CD14-positive monocyte (primary cell): ENCODE results near the gene GGN. TPM values are rescaled to one million over a fixed set of nuclear protein-coding genes. Genes with fewer than 3 reads are reported as not detected.

Experiments used
- DNase-seq, 3 donors: peaks; one replicate each; pipeline ENCODE4 v3.0.0-alpha.2; 2011 to 2022
- H2AFZ ChIP-seq: 2 replicates; pipeline ENCODE4 v1.6.0; 2012; ENCODE audit warnings: mild to moderate bottlenecking, low read depth, low read length, inconsistent platforms; ENCODE audit not compliant: insufficient read depth, poor library complexity, severe bottlenecking
- H3K27ac ChIP-seq, 2 donors: 1 replicate in 1 of 2; 2 replicates in 1 of 2; pipeline ENCODE4 v1.5.1; 2012 to 2013; ENCODE audit warnings: low read length in 2 of 2, control low read depth in 1 of 2, inconsistent platforms in 1 of 2, low read depth in 1 of 2, mild to moderate bottlenecking in 1 of 2
- H3K27me3 ChIP-seq, 2 donors: one replicate each; pipeline versions ENCODE4 v1.6.0 to v1.6.1; 2011 to 2013; ENCODE audit warnings: low read length in 2 of 2; ENCODE audit not compliant: control insufficient read depth in 2 of 2, insufficient read depth in 2 of 2
- H3K36me3 ChIP-seq, 2 donors: replicated peaks in 1 of 2; 1 replicate in 1 of 2; 2 replicates in 1 of 2; pipeline versions ENCODE4 v1.5.1 to v1.6.1; 2012 to 2013; ENCODE audit warnings: low read length in 2 of 2, control low read depth in 1 of 2, inconsistent platforms in 1 of 2, mild to moderate bottlenecking in 1 of 2; ENCODE audit not compliant: insufficient read depth in 2 of 2, control insufficient read depth in 1 of 2
- H3K4me1 ChIP-seq, 2 donors: 1 replicate in 1 of 2; 2 replicates in 1 of 2; pipeline versions ENCODE4 v1.5.1 to v1.6.1; 2012 to 2013; ENCODE audit warnings: low read length in 2 of 2, control low read depth in 1 of 2, inconsistent platforms in 1 of 2, mild to moderate bottlenecking in 1 of 2, moderate library complexity in 1 of 2; ENCODE audit not compliant: insufficient read depth in 2 of 2, control insufficient read depth in 1 of 2
- H3K4me2 ChIP-seq: replicated peaks from 2 replicates; pipeline ENCODE3; 2012; ENCODE audit warnings: low read length, moderate library complexity, mild to moderate bottlenecking; ENCODE audit not compliant: poor library complexity, severe bottlenecking; ENCODE audit errors: extremely low read depth
- H3K4me3 ChIP-seq, 3 experiments: fragments of 200-600 bp in 1 of 3; sonication (generic) in 1 of 3; replicated peaks in 1 of 3; 1 replicate in 2 of 3; 2 replicates in 1 of 3; pipeline ENCODE4 v1.5.1; 2011 to 2013; ENCODE audit warnings: low read length in 3 of 3, mild to moderate bottlenecking in 3 of 3, control low read depth in 2 of 3, low read depth in 2 of 3, inconsistent platforms in 1 of 3, moderate library complexity in 1 of 3
- H3K79me2 ChIP-seq: 2 replicates; pipeline ENCODE4 v1.6.0; 2012; ENCODE audit warnings: mild to moderate bottlenecking, control low read depth, inconsistent platforms, low read length, moderate library complexity; ENCODE audit not compliant: insufficient read depth
- H3K9ac ChIP-seq: 2 replicates; pipeline ENCODE4 v1.6.0; 2017; ENCODE audit warnings: low read length, mild to moderate bottlenecking; ENCODE audit not compliant: insufficient read depth, poor library complexity, severe bottlenecking
- H3K9me3 ChIP-seq, 2 donors: replicated peaks in 1 of 2; 1 replicate in 1 of 2; 2 replicates in 1 of 2; pipeline versions ENCODE4 v1.5.1 to v1.6.1; 2012 to 2013; ENCODE audit warnings: low read length in 2 of 2, control low read depth in 1 of 2; ENCODE audit not compliant: control insufficient read depth in 1 of 2, insufficient read depth in 1 of 2
- H4K20me1 ChIP-seq: 2 replicates; pipeline ENCODE4 v1.6.0; 2012; ENCODE audit warnings: mild to moderate bottlenecking, low read length, control low read depth, moderate library complexity; ENCODE audit not compliant: insufficient read depth
- H3K27ac Mint-ChIP-seq, 7 donors: one replicate each; pipeline ENCODE4 v1.8.0; 2020; ENCODE audit warnings: mild to moderate bottlenecking in 7 of 7, mixed read lengths in 7 of 7, moderate library complexity in 6 of 7, inconsistent platforms in 2 of 7
- H3K27me3 Mint-ChIP-seq, 3 donors: one replicate each; pipeline ENCODE4 v1.8.0; 2021 to 2022; ENCODE audit warnings: low read depth in 3 of 3, mild to moderate bottlenecking in 3 of 3, mixed read lengths in 3 of 3, moderate library complexity in 3 of 3, inconsistent platforms in 1 of 3
- H3K36me3 Mint-ChIP-seq, 2 donors: one replicate each; pipeline ENCODE4 v1.8.0; 2020; ENCODE audit warnings: mixed read lengths in 2 of 2, inconsistent platforms in 1 of 2, mild to moderate bottlenecking in 1 of 2
- H3K4me1 Mint-ChIP-seq: one replicate; pipeline ENCODE4 v1.8.0; 2020; ENCODE audit warnings: mild to moderate bottlenecking, mixed read lengths
- H3K4me3 Mint-ChIP-seq, 2 donors: one replicate each; pipeline ENCODE4 v1.8.0; 2020; ENCODE audit warnings: mild to moderate bottlenecking in 2 of 2, mixed read lengths in 2 of 2, moderate library complexity in 1 of 2
- H3K9me3 Mint-ChIP-seq, 7 donors: one replicate each; pipeline ENCODE4 v1.8.0; 2020 to 2022; ENCODE audit warnings: mixed read lengths in 7 of 7, mild to moderate bottlenecking in 6 of 7, moderate library complexity in 6 of 7, inconsistent platforms in 2 of 7
- CTCF ChIP-seq: fragments of 200-600 bp; IDR thresholded peaks from one replicate; pipeline ENCODE4 v1.8.0; 2022; ENCODE audit warnings: antibody characterized with exemption, mild to moderate bottlenecking
- WGBS: methylation state at CpG from one replicate; pipeline ENCODE4 v1.1.5; 2013; ENCODE audit warnings: missing lambda C conversion rate; ENCODE audit not compliant: insufficient coverage; 5-methylcytosine and 5-hydroxymethylcytosine counted together
- intact Hi-C, 2 donors: fragments of 100-400 bp; cut with micrococcal nuclease; formaldehyde crosslinking; loops; one replicate each; pipeline versions ENCODE4 v1.15.0 to v1.15.1; 2023
- polyA plus RNA-seq, 3 donors: library from polyadenylated mRNA; depleted of rRNA in 1 of 3; unstranded in 2 of 3; stranded (reverse) in 1 of 3; fragments of 300-500 nt in 2 of 3; fragments of >200 nt in 1 of 3; fragmentation: Illumina TruSeq in 2 of 3; gene quantifications; 1 replicate in 2 of 3; 2 replicates in 1 of 3; pipeline ENCODE4 v1.2.3, GENCODE V29; 2012 to 2021

The GGN gene
- polyA plus RNA-seq, 3 donors = 0.12 to 0.56 TPM; not detected in 1

GRCh38 chr19:38417544-38418506 lies 30.0 kb upstream of the GGN start:
- peak overlapping the region; percentile 77 for H2AFZ ChIP-seq
- peaks cover 0 to 2% (median 0%) of the 10 kb centered on the region in 3 donors for H3K27me3 Mint-ChIP-seq
- peak overlapping the region; percentile 93 to 99 (median 99) for H3K27ac Mint-ChIP-seq
- H3K4me1 ChIP-seq = peaks cover 16 to 23% of the 10 kb centered on the region in 2 donors
- peaks cover 28% of the 10 kb centered on the region for H3K4me1 Mint-ChIP-seq
- H3K4me2 ChIP-seq = peak overlapping the region; percentile 84
- H3K4me3 Mint-ChIP-seq = peak overlapping the region; percentile 86 to 96
- H4K20me1 ChIP-seq = peaks cover 17% of the 10 kb centered on the region
- TF ChIP-seq CTCF = no peak
- H3K9me3 ChIP-seq = no peaks in the 10 kb centered on the region
- peak; percentile 91 to 94 (median 93) for DNase-seq
- H3K9ac ChIP-seq = peak overlapping the region; percentile 53
- intact Hi-C loops = loop anchor here in 1 of 2 donors (5.0 kb wide), 1 partner anchor 199 kb away; the partner anchor contains the start of genes EIF3K and MAP4K1
- peak overlapping the region; percentile 26 to 83 (median 56) for H3K4me3 ChIP-seq
- peak overlapping the region; percentile 86 to 92 for H3K27ac ChIP-seq
- no peaks in the 10 kb centered on the region for H3K27me3 ChIP-seq
- H3K79me2 ChIP-seq = peaks cover 15% of the 10 kb centered on the region
- 19% methylated on average over 40 of the region's 49 CpGs for WGBS
- H3K9me3 Mint-ChIP-seq = peaks cover 0 to 2% (median 0%) of the 10 kb centered on the region in 7 donors
- peaks cover 55 to 74% of the 10 kb centered on the region in 2 donors for H3K36me3 Mint-ChIP-seq
- H3K36me3 ChIP-seq = peaks cover 56 to 80% of the 10 kb centered on the region in 2 donors

- Mint-ChIP-seq H3K4me1 (peaks cover 27% of the 10 kb centered on the region), H3K27ac (peak overlapping the region; percentile 93 to 99 (median 99)), H3K27me3 (peaks cover 0 to 3% (median 0%) of the 10 kb centered on the region in 3 donors), H3K9me3 (peaks cover 0 to 2% (median 0%) of the 10 kb centered on the region in 7 donors), H3K36me3 (peaks cover 62 to 75% of the 10 kb centered on the region in 2 donors), H3K4me3 (peak overlapping the region in 1 of 2 donors; percentile 96)
- Histone ChIP-seq H3K9ac (peak overlapping the region; percentile 53), H3K4me3 (peak overlapping the region in 1 of 3 experiments; percentile 83), H3K36me3 (peaks cover 58 to 83% of the 10 kb centered on the region in 2 donors), H3K27ac (peak overlapping the region; percentile 86 to 92), H3K4me1 (peaks cover 15 to 21% of the 10 kb centered on the region in 2 donors), H3K79me2 (peaks cover 9% of the 10 kb centered on the region), H3K9me3 (no peaks in the 10 kb centered on the region), H4K20me1 (peaks cover 13% of the 10 kb centered on the region), H3K4me2 (peak overlapping the region; percentile 84), H3K27me3 (no peaks in the 10 kb centered on the region), H2AFZ (no peak overlapping the region)
- DNase-seq = no peak
- intact Hi-C loops = loop anchor here in 1 of 2 donors (5.0 kb wide), 1 partner anchor 200 kb away; the partner anchor contains the start of genes EIF3K and MAP4K1
- WGBS = 86% methylated on average over 7 of the region's 8 CpGs
- no peak for TF ChIP-seq CTCF
Measured at GRCh38 chr19:38417146-38417543, 29.3 kb upstream of the GGN start.
